ENCODE measurements around the gene DIDO1.
A peak's percentile ranks its signal among the peaks of the same experiment; 100 is the strongest.
"Not testable (repeated sequence)": the region's sequence is repeated elsewhere in the genome, so short reads cannot be mapped to it uniquely, and the experiment has no call there.

DIDO1 gene

GRCh38 chr20:62875419-62876361 lies 50.6 kb downstream of the DIDO1 start:
- no peak for DNase-seq

DNA sequence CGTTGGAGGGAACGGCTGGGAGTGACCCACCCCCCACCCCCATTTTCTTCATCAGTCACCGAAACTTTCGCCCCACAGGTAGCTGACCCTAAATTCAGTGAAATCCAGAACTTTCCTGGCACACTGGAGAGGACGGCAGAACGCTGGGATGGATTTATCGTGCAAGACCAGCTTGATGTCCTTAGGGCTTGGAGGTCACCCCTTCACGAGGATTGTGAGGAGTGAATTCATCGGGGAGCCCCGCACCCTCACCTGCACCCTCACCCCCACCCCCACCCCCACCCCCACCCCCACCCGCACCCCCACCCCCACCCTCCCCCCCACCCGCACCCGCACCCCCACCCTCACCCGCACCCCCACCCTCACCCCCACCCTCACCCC lies 51.4 kb downstream of the DIDO1 start:
- no peak for DNase-seq

DNA sequence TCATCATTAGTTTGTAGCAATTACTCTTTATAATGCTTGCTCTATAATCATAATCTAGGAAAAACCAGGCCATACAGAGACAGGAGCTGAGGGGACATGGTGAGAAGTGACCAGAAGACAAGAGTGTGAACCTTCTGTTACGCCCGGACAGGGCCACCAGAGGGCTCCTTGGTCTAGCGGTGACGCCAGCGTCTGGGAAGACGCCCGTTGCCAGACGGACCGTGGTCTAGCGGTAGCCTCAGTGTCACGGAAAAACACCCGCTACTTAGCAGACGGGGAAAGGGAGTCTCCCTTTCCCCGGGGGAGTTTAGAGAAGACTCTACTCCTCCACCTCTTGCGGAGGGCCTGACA lies 52.6 kb downstream of the DIDO1 start:
- not testable (repeated sequence) for DNase-seq

DNA sequence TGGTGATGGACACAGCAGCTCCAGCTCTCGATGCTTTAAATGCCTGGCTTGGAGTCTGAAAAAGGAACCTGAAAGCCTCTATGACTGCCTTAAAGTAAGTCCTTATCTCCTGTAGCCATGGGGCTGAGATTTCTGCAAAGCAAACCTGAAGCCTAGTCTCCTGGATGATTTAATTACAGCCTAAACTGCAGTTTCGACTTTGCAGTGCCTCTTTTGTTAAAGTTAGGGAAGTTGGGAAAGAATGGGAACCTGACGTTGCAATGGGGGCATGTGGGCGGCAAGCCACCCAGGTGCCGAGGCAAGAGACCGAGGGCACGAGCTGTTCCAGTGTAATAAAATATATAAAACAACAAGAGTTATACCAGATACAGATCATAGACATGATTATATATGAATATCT lies 53.0 kb downstream of the DIDO1 start:
- DNase-seq = no peak

GRCh38 chr20:62872862-62873261 lies 53.4 kb downstream of the DIDO1 start:
- DNase-seq = no peak

DNA sequence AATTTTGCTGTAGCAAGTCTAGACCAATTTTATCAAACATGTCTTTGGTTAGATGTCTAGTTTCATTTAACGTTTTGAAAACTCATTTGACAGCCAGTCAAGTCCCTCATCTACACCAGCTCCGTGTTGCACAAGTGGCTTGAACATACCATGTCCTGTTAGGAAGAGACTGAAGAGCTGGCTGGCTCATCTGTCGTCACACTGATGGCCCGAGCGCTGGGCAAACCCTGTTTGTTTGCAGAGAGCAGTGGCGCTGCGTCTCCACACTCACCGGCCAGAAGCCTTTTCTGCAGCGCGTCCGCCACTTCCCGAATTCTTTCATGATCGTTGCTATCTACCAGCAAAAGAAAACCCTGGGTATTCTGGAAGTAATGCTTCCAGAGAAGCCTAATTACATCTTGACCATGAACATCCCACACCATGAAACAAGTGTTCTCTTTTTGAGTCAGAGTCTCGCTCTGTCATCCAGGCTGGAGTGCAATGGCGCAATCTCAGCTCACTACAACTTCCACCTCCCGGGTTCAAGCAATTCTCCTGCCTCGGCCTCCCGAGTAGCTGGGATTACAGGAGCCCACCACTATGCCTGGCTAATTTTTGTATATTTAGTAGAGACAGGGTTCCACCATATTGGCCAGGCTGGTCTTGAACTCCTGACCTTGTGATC lies 54.0 kb downstream of the DIDO1 start:
- no peak for DNase-seq

DNA sequence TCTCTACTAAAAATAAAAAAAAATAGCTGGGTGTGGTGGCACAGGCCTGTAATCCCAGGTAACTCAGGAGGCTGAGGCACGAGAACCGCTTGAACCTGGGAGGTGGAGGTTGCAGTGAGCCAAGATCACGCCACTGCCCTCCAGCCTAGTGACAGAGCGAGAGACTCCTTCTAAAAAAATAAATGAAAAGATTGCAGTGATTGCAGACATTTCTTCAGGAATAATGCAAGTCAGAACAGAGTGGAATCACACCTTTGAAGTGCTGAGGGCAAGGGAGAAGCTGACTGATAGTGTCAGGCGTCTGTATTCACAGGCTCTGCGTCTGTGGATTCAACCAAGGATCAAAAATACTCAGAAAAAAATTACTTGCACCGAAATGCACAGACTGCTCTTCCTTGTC lies 62.1 kb downstream of the DIDO1 start:
- no peak for DNase-seq

- peak; percentile 95 for DNase-seq
Measured at GRCh38 chr20:62861726-62862336, 64.5 kb downstream of the DIDO1 start, which contains the start of gene TCFL5. Gene TCFL5, minus strand, starts transcription at chr20:62861822. Its CDS starts 152 bp downstream, at chr20:62861670.

DNA sequence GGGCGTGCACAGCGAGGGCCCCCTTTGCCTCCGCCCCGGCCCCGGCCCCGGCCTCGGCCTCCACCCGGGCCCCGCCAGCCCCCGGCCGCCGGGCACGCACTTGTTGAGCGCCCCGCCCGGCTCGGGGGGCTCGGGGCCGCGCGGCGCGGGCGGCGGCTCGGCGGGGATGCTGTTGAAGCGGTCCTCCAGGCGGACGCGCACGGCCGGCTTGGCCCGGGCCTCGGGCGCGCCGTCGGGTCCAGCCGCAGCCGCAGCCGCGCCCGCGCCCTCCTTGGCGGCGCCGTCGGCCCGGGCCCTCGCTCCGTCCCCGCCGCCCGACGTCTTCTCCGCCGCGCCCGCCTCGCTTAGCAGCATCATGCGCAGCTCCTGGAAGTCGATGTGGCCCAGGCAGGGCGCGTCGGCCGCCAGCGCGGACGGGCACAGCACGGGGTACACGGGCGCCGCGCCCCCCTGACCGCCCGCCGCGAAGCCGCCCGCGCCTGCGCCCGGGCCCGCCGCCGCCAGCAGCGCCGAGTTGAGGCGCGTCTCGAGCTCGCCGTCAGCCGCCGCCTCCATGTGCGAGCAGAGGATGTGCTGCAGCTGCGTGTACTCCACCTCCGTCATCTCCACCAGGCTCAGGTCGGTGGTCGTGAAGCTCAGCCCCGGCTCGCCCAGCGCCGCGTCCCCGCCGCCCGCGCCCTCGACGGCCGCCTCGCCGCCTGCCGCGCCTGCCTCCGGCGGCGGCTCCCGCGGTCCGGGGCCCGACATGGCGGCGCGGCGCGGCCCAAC lies 65.2 kb downstream of the DIDO1 start:
- DNase-seq = peak; percentile 24

DNA sequence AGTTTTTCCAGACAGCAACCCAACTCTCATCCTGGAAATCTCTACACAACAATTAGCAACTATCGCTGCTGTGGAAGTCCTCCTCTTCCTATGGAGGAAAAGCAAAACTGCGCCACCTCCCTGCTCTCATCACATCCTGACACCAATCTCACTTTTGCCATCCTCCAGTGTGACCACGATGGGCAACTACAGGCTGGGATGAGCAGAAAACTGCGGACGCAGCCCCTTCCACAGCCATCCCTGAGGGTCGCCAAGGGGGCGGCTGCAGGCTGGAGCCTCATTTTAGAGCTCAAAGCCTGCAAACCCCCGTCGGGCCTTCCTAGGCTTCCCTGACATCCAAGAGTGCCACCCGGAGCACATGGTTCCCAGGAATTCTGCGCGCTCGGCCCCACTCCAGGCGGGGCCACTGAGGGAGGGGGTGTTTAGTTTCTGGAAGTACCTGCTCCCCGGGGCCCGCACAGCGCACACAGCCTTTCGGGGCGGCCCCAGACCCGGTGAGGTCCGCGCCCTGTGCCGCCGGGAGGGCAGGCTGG lies 65.8 kb downstream of the DIDO1 start:
- DNase-seq = no peak

- DNase-seq = no peak
Measured at GRCh38 chr20:62859721-62860120, 66.6 kb downstream of the DIDO1 start.

- no peak for DNase-seq
Measured at GRCh38 chr20:62858058-62858830, 68.1 kb downstream of the DIDO1 start.

- DNase-seq = no peak
Measured at GRCh38 chr20:62856931-62857619, 69.2 kb downstream of the DIDO1 start.

GRCh38 chr20:62855120-62855519 lies 71.2 kb downstream of the DIDO1 start:
- DNase-seq = no peak

GRCh38 chr20:62854121-62854520 lies 72.2 kb downstream of the DIDO1 start:
- no peak for DNase-seq

GRCh38 chr20:62853304-62853703 lies 73.0 kb downstream of the DIDO1 start:
- DNase-seq = not testable (repeated sequence)

DNA sequence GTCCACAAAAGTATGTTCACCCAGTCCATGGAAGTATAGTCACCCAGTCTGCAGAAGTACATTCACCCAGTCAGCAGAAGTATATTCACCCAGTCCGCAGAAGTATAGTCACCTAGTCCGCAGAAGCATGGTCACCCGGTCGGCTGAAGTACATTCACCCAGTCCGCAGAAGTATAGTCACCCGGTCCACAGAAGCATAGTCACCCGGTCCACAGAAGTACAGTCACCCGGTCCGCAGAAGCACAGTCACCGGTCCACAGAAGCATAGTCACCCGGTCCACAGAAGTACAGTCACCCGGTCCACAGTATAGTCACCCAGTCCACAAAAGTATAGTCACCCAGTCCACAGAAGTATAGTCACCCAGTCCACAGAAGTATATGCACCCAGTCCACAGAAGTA lies 73.5 kb downstream of the DIDO1 start:
- DNase-seq = no peak

DNA sequence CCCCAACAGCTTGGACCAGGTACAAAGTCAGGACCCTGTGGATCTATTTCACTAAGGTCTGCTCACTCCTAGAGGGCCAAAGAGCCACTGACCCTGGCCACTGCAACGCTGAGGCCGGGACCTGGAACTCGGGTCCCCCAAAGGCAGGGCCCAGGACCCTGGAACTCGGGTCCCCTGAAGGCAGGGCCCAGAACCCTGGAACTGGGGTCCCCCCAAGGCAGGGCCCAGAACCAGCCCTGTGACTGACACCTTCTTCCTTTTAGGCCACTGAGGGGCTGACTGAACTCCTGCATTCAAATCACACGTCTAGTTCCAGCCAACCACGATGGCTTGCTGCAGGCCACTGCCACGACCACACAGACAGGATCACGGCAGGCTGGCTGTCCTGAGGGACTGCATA lies 74.1 kb downstream of the DIDO1 start:
- DNase-seq = no peak

DNA sequence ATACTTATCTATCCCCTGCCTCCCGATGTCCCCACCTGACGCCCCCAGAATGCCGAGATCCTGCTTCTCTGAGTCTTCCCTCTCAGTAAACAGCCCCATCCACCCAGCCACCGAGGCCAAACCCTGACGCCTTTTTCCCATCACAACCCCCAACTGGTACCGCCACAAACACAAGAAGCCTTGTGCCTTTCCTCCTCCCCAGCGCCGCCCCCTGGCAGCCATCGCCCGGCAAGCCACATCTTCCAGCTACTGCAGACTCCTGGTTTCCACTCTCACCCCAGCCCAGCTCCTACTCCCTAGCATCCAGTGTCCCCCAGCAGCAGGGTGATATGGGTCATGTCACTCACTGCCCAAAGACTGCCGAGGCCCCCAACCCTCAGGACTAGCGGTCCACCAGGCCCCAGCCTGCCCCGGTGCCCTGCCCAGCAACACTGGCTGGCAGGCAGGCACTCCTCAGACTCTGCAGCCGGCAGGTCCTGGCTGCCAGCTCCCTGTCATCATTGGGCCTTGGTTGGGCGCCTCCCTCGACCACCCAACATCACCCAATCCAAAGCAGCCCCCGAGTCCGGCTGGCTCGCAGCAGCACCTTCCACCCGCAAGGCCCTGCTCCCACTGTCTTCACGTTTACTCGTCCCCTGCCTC lies 75.9 kb downstream of the DIDO1 start:
- DNase-seq = no peak

- no peak for DNase-seq
Measured at GRCh38 chr20:62849431-62849830, 76.9 kb downstream of the DIDO1 start.

DNA sequence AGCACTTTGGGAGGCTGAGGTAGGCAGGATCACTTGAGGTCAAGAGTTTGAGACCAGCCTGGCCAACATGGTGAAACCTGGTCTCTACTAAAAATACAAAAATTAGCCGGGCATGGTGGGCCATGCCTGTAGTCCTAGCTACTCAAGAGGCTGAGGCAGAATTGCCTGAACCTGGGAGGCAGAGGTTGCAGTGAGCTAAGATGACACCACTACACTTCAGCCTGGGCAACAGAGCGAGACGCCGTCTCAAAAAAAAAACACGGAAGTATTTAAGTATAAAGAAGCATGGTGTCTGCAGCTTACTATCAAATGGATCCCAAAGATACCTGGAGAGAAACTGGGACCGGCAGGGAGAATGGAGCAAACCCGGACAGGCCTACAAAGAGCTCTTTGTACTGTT lies 77.4 kb downstream of the DIDO1 start:
- not testable (repeated sequence) for DNase-seq

Measured in activated CD4-positive, alpha-beta T cell treated with anti-CD3 and anti-CD28 coated beads for 1 hour (primary cell).